GM23338 (cell line): ENCODE data around the gene IL1RN.

ENCODE experiments used
- CREB1 ChIP-seq: fragments of 250-450 bp; sonication (Bioruptor Pico); IDR thresholded peaks from 2 replicates; pipeline ENCODE4 v1.5.0; 2020; ENCODE audit warnings: low read depth, mild to moderate bottlenecking, moderate library complexity
- EZH2 ChIP-seq: fragments of 200-600 bp; sonication (generic); IDR thresholded peaks from one replicate; pipeline ENCODE4 v1.8.0; 2017; ENCODE audit warnings: antibody characterized with exemption, mild to moderate bottlenecking, low read depth; ENCODE audit not compliant: unreplicated experiment
- POLR2AphosphoS5 ChIP-seq: IDR thresholded peaks from 2 replicates; pipeline ENCODE4 v1.6.1; 2016; ENCODE audit warnings: antibody characterized with exemption, low read depth
- TF ChIP-seq, protein P1 (sequence below): IDR thresholded peaks from one replicate; pipeline ENCODE4 v1.6.1; 2018; ENCODE audit warnings: antibody characterized with exemption; ENCODE audit not compliant: unreplicated experiment

GRCh38 chr2:113169002-113169530, 41.7 kb downstream of the IL1RN start:
- TF ChIP-seq, protein P1, sequence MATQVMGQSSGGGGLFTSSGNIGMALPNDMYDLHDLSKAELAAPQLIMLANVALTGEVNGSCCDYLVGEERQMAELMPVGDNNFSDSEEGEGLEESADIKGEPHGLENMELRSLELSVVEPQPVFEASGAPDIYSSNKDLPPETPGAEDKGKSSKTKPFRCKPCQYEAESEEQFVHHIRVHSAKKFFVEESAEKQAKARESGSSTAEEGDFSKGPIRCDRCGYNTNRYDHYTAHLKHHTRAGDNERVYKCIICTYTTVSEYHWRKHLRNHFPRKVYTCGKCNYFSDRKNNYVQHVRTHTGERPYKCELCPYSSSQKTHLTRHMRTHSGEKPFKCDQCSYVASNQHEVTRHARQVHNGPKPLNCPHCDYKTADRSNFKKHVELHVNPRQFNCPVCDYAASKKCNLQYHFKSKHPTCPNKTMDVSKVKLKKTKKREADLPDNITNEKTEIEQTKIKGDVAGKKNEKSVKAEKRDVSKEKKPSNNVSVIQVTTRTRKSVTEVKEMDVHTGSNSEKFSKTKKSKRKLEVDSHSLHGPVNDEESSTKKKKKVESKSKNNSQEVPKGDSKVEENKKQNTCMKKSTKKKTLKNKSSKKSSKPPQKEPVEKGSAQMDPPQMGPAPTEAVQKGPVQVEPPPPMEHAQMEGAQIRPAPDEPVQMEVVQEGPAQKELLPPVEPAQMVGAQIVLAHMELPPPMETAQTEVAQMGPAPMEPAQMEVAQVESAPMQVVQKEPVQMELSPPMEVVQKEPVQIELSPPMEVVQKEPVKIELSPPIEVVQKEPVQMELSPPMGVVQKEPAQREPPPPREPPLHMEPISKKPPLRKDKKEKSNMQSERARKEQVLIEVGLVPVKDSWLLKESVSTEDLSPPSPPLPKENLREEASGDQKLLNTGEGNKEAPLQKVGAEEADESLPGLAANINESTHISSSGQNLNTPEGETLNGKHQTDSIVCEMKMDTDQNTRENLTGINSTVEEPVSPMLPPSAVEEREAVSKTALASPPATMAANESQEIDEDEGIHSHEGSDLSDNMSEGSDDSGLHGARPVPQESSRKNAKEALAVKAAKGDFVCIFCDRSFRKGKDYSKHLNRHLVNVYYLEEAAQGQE, result no peak
- TF ChIP-seq EZH2, result no peak
- TF ChIP-seq CREB1 (CRISPR knock-in tag), result no peak
- no peak for TF ChIP-seq POLR2AphosphoS5
